ENCODE results near the gene DDX39B.
"Not testable (repeated sequence)": the region's sequence is repeated elsewhere in the genome, so short reads cannot be mapped to it uniquely, and the experiment has no call there.

Gene DDX39B

DNA sequence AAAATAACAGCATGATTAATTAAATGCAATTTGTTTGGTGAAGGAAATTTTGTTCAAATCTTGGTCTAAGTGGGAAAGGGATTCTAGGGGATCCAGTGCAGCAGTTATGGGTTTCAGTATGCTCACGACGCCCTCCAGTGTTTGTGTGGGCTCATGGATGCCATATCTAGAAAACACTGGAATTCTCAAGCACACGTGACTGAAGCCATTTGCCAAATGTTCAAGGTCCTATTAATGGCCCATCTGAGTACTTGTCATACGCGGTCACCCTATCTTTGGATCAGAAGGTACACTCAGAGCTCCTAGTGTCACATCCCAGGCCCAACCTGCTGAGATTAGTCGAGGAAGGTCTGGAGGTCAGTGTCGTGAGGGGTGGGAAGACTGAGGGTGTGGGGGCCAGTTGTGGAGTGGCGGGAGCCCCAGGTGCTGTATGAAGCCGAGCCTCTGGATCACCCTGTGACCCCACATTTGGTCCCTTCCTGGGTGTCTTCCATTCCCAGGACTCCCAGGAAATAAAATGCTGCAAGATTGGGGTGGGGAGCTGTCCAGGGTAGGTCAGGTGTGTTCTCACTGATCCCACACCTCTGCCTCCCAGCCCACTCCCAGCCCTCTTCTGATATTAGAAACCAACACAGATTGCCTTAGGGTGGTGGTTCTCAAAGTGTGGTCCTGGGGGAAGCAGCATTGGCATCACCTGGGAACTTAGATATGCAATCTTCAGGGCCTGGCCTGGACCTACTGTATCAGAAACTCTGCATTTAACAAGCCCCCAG lies 55.6 kb downstream of the DDX39B start:
- H3K4me3 ChIP-seq (ENCODE audit: low read length); H3F3A ChIP-seq (ENCODE audit: control insufficient read depth, insufficient read depth); H3K27me3 ChIP-seq (ENCODE audit: control insufficient read depth, low read length); H3K36me3 ChIP-seq (ENCODE audit: control insufficient read depth, low read length); H3K9me3 ChIP-seq (ENCODE audit: control insufficient read depth, insufficient read depth, low read length); H3K27ac ChIP-seq (ENCODE audit: low read depth, low read length); H3K4me2 ChIP-seq (ENCODE audit: low read length); H3K9me2 ChIP-seq (replicated peaks; ENCODE audit: control insufficient read depth, low read length); H4K20me1 ChIP-seq (ENCODE audit: control insufficient read depth, insufficient read depth, low read depth, low read length): not testable (repeated sequence)
- peaks cover 23% of the 10 kb centered on the region for H3K4me1 ChIP-seq (ENCODE audit: control insufficient read depth, low read length)
- H3K79me2 ChIP-seq (ENCODE audit: control insufficient read depth, low read length): peaks cover 15% of the 10 kb centered on the region

DNA sequence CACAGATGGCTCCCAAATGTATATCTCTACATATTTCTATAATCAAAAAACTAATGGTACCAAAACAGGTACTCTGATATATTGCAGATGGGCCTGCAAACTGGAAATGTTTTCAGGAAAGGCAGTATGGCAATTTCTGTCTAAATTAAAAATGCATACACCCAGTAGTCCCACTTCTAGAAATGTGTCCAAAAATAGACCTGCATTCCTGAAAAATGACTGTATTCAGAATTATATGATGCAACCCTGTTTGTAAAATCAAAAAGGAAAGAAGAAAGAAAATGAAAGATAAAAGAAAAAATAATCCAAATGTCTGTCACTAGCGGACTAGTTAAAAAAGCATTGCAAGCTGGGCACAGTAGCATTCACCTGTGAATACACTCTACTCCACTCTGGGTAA lies 56.7 kb downstream of the DDX39B start:
- Histone ChIP-seq H3K27me3 (ENCODE audit: control insufficient read depth, low read length) (no peaks in the 10 kb centered on the region), H3K27ac (ENCODE audit: low read depth, low read length) (no peak overlapping the region), H3K79me2 (ENCODE audit: control insufficient read depth, low read length) (peaks cover 3% of the 10 kb centered on the region), H3K4me1 (ENCODE audit: control insufficient read depth, low read length) (peaks cover 12% of the 10 kb centered on the region), H3K9me3 (ENCODE audit: control insufficient read depth, insufficient read depth, low read length) (no peaks in the 10 kb centered on the region), H3K9me2 (replicated peaks; ENCODE audit: control insufficient read depth, low read length) (no peaks in the 10 kb centered on the region), H4K20me1 (ENCODE audit: control insufficient read depth, insufficient read depth, low read depth, low read length) (no peaks in the 10 kb centered on the region), H3K36me3 (ENCODE audit: control insufficient read depth, low read length) (no peaks in the 10 kb centered on the region), H3K4me2 (ENCODE audit: low read length) (no peak overlapping the region), H3F3A (ENCODE audit: control insufficient read depth, insufficient read depth) (peaks cover 3% of the 10 kb centered on the region; the same call in 1 of the 2 replicates), H3K4me3 (ENCODE audit: low read length) (no peak overlapping the region)
- TF ChIP-seq, protein P1, sequence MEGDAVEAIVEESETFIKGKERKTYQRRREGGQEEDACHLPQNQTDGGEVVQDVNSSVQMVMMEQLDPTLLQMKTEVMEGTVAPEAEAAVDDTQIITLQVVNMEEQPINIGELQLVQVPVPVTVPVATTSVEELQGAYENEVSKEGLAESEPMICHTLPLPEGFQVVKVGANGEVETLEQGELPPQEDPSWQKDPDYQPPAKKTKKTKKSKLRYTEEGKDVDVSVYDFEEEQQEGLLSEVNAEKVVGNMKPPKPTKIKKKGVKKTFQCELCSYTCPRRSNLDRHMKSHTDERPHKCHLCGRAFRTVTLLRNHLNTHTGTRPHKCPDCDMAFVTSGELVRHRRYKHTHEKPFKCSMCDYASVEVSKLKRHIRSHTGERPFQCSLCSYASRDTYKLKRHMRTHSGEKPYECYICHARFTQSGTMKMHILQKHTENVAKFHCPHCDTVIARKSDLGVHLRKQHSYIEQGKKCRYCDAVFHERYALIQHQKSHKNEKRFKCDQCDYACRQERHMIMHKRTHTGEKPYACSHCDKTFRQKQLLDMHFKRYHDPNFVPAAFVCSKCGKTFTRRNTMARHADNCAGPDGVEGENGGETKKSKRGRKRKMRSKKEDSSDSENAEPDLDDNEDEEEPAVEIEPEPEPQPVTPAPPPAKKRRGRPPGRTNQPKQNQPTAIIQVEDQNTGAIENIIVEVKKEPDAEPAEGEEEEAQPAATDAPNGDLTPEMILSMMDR (IDR thresholded peaks at IDR 0.05; ENCODE audit: low read depth, low read length, poor library complexity, severe bottlenecking): no peak
- no peak for TF ChIP-seq EZH2phosphoT487 (IDR thresholded peaks at IDR 0.05; ENCODE audit: borderline replicate concordance, low read length)

DNA sequence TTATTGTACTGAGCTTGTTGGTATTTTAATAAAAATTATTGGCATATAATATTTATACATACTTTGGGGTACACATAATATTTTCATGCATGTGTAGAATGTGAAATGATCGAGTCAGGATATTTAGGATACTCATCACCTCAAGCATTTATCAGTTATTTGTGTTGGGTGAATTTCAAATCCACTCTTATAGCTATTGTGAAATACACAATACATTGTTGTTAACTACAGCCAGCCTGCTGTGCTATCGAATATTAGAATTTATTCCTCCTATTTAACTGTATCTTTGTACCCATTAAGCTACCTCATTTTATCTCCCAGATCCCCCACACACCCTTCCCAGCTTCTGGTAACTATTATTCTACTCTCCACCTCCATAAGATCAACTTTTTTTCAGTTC lies 58.4 kb downstream of the DDX39B start:
- no peak overlapping the region for H3K4me2 ChIP-seq (ENCODE audit: low read length)
- H3F3A ChIP-seq (ENCODE audit: control insufficient read depth, insufficient read depth): peaks cover 3% of the 10 kb centered on the region; the same call in 1 of the 2 replicates
- H3K9me2 ChIP-seq (replicated peaks; ENCODE audit: control insufficient read depth, low read length): no peaks in the 10 kb centered on the region
- no peaks in the 10 kb centered on the region for H4K20me1 ChIP-seq (ENCODE audit: control insufficient read depth, insufficient read depth, low read depth, low read length)
- H3K4me1 ChIP-seq (ENCODE audit: control insufficient read depth, low read length): peaks cover 19% of the 10 kb centered on the region
- H3K27me3 ChIP-seq (ENCODE audit: control insufficient read depth, low read length): no peaks in the 10 kb centered on the region
- H3K79me2 ChIP-seq (ENCODE audit: control insufficient read depth, low read length): no peaks in the 10 kb centered on the region
- H3K9me3 ChIP-seq (ENCODE audit: control insufficient read depth, insufficient read depth, low read length): no peaks in the 10 kb centered on the region
- H3K36me3 ChIP-seq (ENCODE audit: control insufficient read depth, low read length): no peaks in the 10 kb centered on the region
- H3K4me3 ChIP-seq (ENCODE audit: low read length): no peak overlapping the region
- TF ChIP-seq, protein P1 (IDR thresholded peaks at IDR 0.05; ENCODE audit: low read depth, low read length, poor library complexity, severe bottlenecking): no peak
- no peak for TF ChIP-seq EZH2phosphoT487 (IDR thresholded peaks at IDR 0.05; ENCODE audit: borderline replicate concordance, low read length)
- no peak overlapping the region for H3K27ac ChIP-seq (ENCODE audit: low read depth, low read length)

DNA sequence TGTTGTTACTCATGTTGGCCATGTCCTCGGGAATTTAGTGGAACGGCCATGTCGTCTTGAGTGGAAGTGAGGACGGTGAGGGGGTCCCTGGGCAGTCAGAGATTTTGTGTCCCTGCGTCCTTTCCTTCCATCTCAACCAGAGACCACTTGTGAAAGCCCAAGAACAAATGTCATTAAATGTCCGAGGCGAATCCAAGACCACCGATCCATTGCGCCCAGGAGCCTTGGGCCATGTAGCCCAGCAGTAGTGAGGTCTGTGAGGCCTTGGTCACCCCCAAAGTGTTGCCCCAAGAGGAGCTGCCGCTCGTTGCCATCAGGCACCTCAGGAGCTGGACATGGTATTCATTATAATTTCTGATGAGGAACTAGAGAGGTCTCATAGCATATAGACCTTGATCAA lies 61.2 kb downstream of the DDX39B start:
- Histone ChIP-seq H3K4me3 (ENCODE audit: low read length) (no peak overlapping the region), H3K79me2 (ENCODE audit: control insufficient read depth, low read length) (no peaks in the 10 kb centered on the region), H4K20me1 (ENCODE audit: control insufficient read depth, insufficient read depth, low read depth, low read length) (no peaks in the 10 kb centered on the region), H3K36me3 (ENCODE audit: control insufficient read depth, low read length) (no peaks in the 10 kb centered on the region), H3K4me1 (ENCODE audit: control insufficient read depth, low read length) (peaks cover 25% of the 10 kb centered on the region), H3K9me2 (replicated peaks; ENCODE audit: control insufficient read depth, low read length) (no peaks in the 10 kb centered on the region), H3F3A (ENCODE audit: control insufficient read depth, insufficient read depth) (peaks cover 3% of the 10 kb centered on the region; the same call in 1 of the 2 replicates), H3K9me3 (ENCODE audit: control insufficient read depth, insufficient read depth, low read length) (no peaks in the 10 kb centered on the region), H3K27me3 (ENCODE audit: control insufficient read depth, low read length) (no peaks in the 10 kb centered on the region), H3K27ac (ENCODE audit: low read depth, low read length) (no peak overlapping the region), H3K4me2 (ENCODE audit: low read length) (no peak overlapping the region)
- TF ChIP-seq EZH2phosphoT487 (IDR thresholded peaks at IDR 0.05; ENCODE audit: borderline replicate concordance, low read length): no peak
- TF ChIP-seq, protein P1 (IDR thresholded peaks at IDR 0.05; ENCODE audit: low read depth, low read length, poor library complexity, severe bottlenecking): no peak

All from DOHH2 (cell line).